H1 (cell line): ENCODE results near the gene ALK. TPM values are rescaled to one million over a fixed set of nuclear protein-coding genes. Genes with fewer than 3 reads are reported as not detected.
"Not testable (repeated sequence)": the region's sequence is repeated elsewhere in the genome, so short reads cannot be mapped to it uniquely, and the experiment has no call there.

Source experiments
- CTCF ChIA-PET: fragments of 300-600 bp; sonication (Branson Sonifier 250); formaldehyde crosslinking; loops from one replicate; lab custom pipeline; 2021; ENCODE audit not compliant: partially characterized antibody; lab: Charles Lee
- POLR2A ChIA-PET: fragments of 300-600 bp; sonication (Branson Sonifier 250); formaldehyde crosslinking; loops from one replicate; lab custom pipeline; 2021; ENCODE audit warnings: inconsistent platforms; ENCODE audit not compliant: partially characterized antibody; lab: Charles Lee
- DNase-seq, 2 experiments: peaks; one replicate each; pipeline versions ENCODE4 v3.0.0 to v3.0.0-alpha.2; 2010 to 2022; ENCODE audit warnings: low spot score in 2 of 2, low read depth in 1 of 2, mixed read lengths in 1 of 2
- FAIRE-seq: peaks from 2 replicates; lab custom pipeline; 2011; peaks lifted over from hg19 to GRCh38; lab: Jason Lieb, UNC
- H2AFZ ChIP-seq: 2 replicates; pipeline ENCODE4 v1.8.1; 2012; ENCODE audit warnings: low read length, inconsistent platforms
- H2AK5ac ChIP-seq: 2 replicates; pipeline ENCODE4 v1.6.1; 2013; ENCODE audit warnings: low read depth, low read length
- H2BK120ac ChIP-seq: replicated peaks from 2 replicates; pipeline ENCODE3; 2013; ENCODE audit warnings: low read depth, low read length, inconsistent platforms
- H2BK12ac ChIP-seq: 2 replicates; pipeline ENCODE4 v1.6.1; 2013; ENCODE audit warnings: low read depth, low read length
- H2BK15ac ChIP-seq: 2 replicates; pipeline ENCODE4 v1.6.1; 2013; ENCODE audit warnings: low read length
- H2BK20ac ChIP-seq: 2 replicates; pipeline ENCODE4 v1.6.1; 2013; ENCODE audit warnings: low read length
- H2BK5ac ChIP-seq: 2 replicates; pipeline ENCODE4 v1.6.1; 2013; ENCODE audit warnings: low read depth, low read length
- H3K14ac ChIP-seq: 2 replicates; pipeline ENCODE4 v1.6.1; 2013; ENCODE audit warnings: inconsistent platforms; ENCODE audit not compliant: insufficient read length
- H3K18ac ChIP-seq: 2 replicates; pipeline ENCODE4 v1.6.1; 2013; ENCODE audit warnings: low read length; ENCODE audit errors: extremely low read depth
- H3K23ac ChIP-seq: 2 replicates; pipeline ENCODE4 v1.6.1; 2013; ENCODE audit warnings: inconsistent platforms; ENCODE audit not compliant: insufficient read length
- H3K23me2 ChIP-seq: 2 replicates; pipeline ENCODE4 v1.6.1; 2013; ENCODE audit warnings: low read depth, low read length
- H3K27ac ChIP-seq: 2 replicates; pipeline ENCODE4 v1.6.1; 2011; ENCODE audit warnings: low read depth, low read length, inconsistent platforms
- H3K27me3 ChIP-seq, 4 experiments: replicated peaks in 1 of 4; 1 replicate in 1 of 4; 2 replicates in 3 of 4; pipeline versions ENCODE4 v1.6.1 to v1.8.1; 2011 to 2013; ENCODE audit warnings: low read length in 3 of 4, mild to moderate bottlenecking in 3 of 4, inconsistent platforms in 2 of 4, mixed read lengths in 2 of 4, moderate library complexity in 1 of 4; ENCODE audit not compliant: control insufficient read depth in 3 of 4, insufficient read depth in 3 of 4; ENCODE audit errors: extremely low read depth in 1 of 4
- H3K36me3 ChIP-seq, 4 experiments: 2 replicates each; pipeline versions ENCODE4 v1.6.1 to v1.8.1; 2011 to 2013; ENCODE audit warnings: mild to moderate bottlenecking in 4 of 4, low read length in 3 of 4, moderate library complexity in 2 of 4, control low read depth in 1 of 4, inconsistent platforms in 1 of 4; ENCODE audit not compliant: insufficient read depth in 4 of 4, control insufficient read depth in 2 of 4
- H3K4ac ChIP-seq: replicated peaks from 2 replicates; pipeline ENCODE3; 2013; ENCODE audit warnings: low read length, low read depth, mixed read lengths, inconsistent platforms; ENCODE audit not compliant: insufficient read length
- H3K4me1 ChIP-seq, 4 experiments: replicated peaks in 1 of 4; 1 replicate in 1 of 4; 2 replicates in 3 of 4; pipeline versions ENCODE4 v1.6.1 to v1.8.1; 2011 to 2013; ENCODE audit warnings: low read length in 3 of 4, inconsistent platforms in 2 of 4, mixed read lengths in 1 of 4; ENCODE audit not compliant: insufficient read depth in 4 of 4, control insufficient read depth in 3 of 4
- H3K4me2 ChIP-seq, 2 experiments: 2 replicates each; pipeline versions ENCODE4 v1.6.1 to v1.8.1; 2011 to 2013; ENCODE audit warnings: low read depth in 2 of 2, low read length in 2 of 2, control low read depth in 1 of 2, inconsistent platforms in 1 of 2, mild to moderate bottlenecking in 1 of 2; ENCODE audit not compliant: insufficient read depth in 1 of 2
- H3K4me3 ChIP-seq, 4 experiments: fragments of 200-600, 300-600 bp in 1 of 4; sonication (generic), shearing (Covaris generic), sonication (Bioruptor Twin) in 1 of 4; 2 replicates each; pipeline versions ENCODE4 v1.5.1 to v1.8.1; 2011 to 2016; ENCODE audit warnings: low read length in 4 of 4, low read depth in 3 of 4, control low read depth in 2 of 4, inconsistent platforms in 2 of 4, mild to moderate bottlenecking in 2 of 4, mixed read lengths in 1 of 4, moderate library complexity in 1 of 4; ENCODE audit not compliant: insufficient read depth in 2 of 4; ENCODE audit errors: extremely low read depth in 1 of 4
- H3K56ac ChIP-seq: replicated peaks from 2 replicates; pipeline ENCODE3; 2013; ENCODE audit warnings: low read depth, mild to moderate bottlenecking, mixed read lengths, low read length, inconsistent platforms; ENCODE audit not compliant: insufficient read length
- H3K79me1 ChIP-seq: 2 replicates; pipeline ENCODE4 v1.6.1; 2013; ENCODE audit warnings: low read depth, low read length, control low read depth
- H3K79me2 ChIP-seq, 2 experiments: 2 replicates each; pipeline versions ENCODE4 v1.6.1 to v1.8.1; 2012 to 2013; ENCODE audit warnings: low read length in 2 of 2, mild to moderate bottlenecking in 2 of 2, inconsistent platforms in 1 of 2; ENCODE audit not compliant: insufficient read depth in 2 of 2, control insufficient read depth in 1 of 2
- H3K9ac ChIP-seq, 4 experiments: replicated peaks in 1 of 4; 1 replicate in 1 of 4; 2 replicates in 3 of 4; pipeline versions ENCODE4 v1.6.1 to v1.8.1; 2011 to 2013; ENCODE audit warnings: low read depth in 3 of 4, low read length in 3 of 4, control low read depth in 2 of 4, mild to moderate bottlenecking in 2 of 4, moderate library complexity in 2 of 4, inconsistent platforms in 1 of 4; ENCODE audit errors: extremely low read depth in 1 of 4
- H3K9me3 ChIP-seq, 2 experiments: 2 replicates each; pipeline versions ENCODE4 v1.6.1 to v1.8.1; 2012 to 2013; ENCODE audit warnings: mild to moderate bottlenecking in 2 of 2, moderate library complexity in 2 of 2, control low read depth in 1 of 2, inconsistent platforms in 1 of 2, low read depth in 1 of 2, low read length in 1 of 2, mixed read lengths in 1 of 2; ENCODE audit not compliant: insufficient read depth in 2 of 2
- H4K20me1 ChIP-seq, 2 experiments: replicated peaks in 1 of 2; 2 replicates each; pipeline versions ENCODE3 to v1.8.1; 2011 to 2013; ENCODE audit warnings: inconsistent platforms in 2 of 2, low read length in 2 of 2, mild to moderate bottlenecking in 1 of 2; ENCODE audit not compliant: insufficient read depth in 2 of 2, control insufficient read depth in 1 of 2
- H4K5ac ChIP-seq: 2 replicates; pipeline ENCODE4 v1.6.1; 2013; ENCODE audit warnings: low read length, low read depth, mixed read lengths, inconsistent platforms; ENCODE audit not compliant: insufficient read length
- H4K8ac ChIP-seq: 2 replicates; pipeline ENCODE4 v1.8.0; 2013; ENCODE audit warnings: mild to moderate bottlenecking, moderate library complexity, low read length, inconsistent platforms; ENCODE audit not compliant: insufficient read depth; ENCODE audit errors: extremely low read depth
- H4K91ac ChIP-seq: replicated peaks from 2 replicates; pipeline ENCODE3; 2013; ENCODE audit warnings: low read length, mixed read lengths, inconsistent platforms; ENCODE audit not compliant: insufficient read length
- WGBS, 2 experiments: shearing (Covaris generic) in 1 of 2; methylation state at CpG; one replicate each; pipeline versions ENCODE4 v1.1.6 to v1.1.7; 2013 to 2015; ENCODE audit warnings: low lambda C conversion rate in 2 of 2, mixed read lengths in 2 of 2, inconsistent platforms in 1 of 2, low coverage in 1 of 2, missing lambda C conversion rate in 1 of 2; ENCODE audit not compliant: insufficient replicate concordance in 2 of 2, insufficient coverage in 1 of 2, insufficient read length in 1 of 2; ENCODE audit errors: extremely low coverage in 1 of 2, missing lambda C conversion rate in 1 of 2; 5-methylcytosine and 5-hydroxymethylcytosine counted together
- polyA plus RNA-seq, 7 experiments: library from polyadenylated mRNA; depleted of rRNA in 3 of 7; stranded (reverse) in 5 of 7; unstranded in 2 of 7; fragments of >200 nt in 5 of 7; fragments of 200-250 nt in 2 of 7; gene quantifications; 1 replicate in 5 of 7; 2 replicates in 1 of 7; 4 replicates in 1 of 7; pipeline versions ENCODE4 v1.2.1 to v1.2.3, GENCODE V29; 2011 to 2013; ENCODE audit warnings: missing spikeins in 2 of 7, mixed read lengths in 2 of 7
- total RNA-seq: library from RNA; stranded (reverse); fragmentation: NEBNext Ultra II Directional; extraction: Animal tissue kit (Norgen Biotek cat#: 25700); gene quantifications from 2 replicates; pipeline ENCODE4 v1.2.1, GENCODE V29; 2021

The ALK gene
- total and polyA plus RNA-seq, 2 of the 8 experiments (the other 6 are each of a cell fraction or from before 2014, with no cell fraction given) = 0.02 to 0.09 TPM

DNA sequence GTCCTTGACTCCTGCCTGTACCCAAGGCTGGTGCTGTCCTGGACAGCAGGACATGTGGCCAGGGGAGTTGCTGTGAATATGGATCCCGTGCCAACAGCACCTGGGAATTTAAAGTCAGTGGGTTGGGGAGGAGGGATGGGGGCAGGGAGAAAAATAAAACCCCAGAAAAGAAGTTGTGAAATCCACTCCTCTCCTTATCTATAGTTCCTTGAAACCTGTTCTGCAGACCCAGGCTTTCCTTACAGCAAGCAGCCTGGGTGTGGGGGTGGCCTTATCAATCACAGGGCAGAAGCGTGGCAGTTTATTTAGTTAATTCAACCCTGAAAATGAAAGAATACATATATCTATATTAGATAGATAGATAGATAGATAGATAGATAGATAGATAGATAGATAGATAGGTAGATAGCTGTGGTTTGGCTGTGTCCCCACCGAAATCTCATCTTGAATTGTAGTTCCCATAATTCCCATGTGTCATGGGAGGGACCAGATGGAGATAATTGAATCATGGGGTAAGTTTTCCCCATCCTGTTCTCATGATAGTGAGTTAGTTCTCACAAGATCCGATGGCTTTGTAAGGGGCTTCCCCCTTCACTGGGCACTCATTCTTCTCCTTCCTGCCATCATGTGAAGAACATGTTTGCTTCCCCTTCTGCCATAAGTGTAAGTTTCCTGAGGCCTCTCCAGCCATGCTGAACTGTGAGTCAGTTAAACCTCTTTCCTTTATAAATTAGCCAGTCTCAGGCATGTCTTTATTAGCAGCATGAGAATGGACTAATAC, 667.7 kb downstream of the ALK start:
- H3K4ac ChIP-seq, H3K36me3 ChIP-seq, H4K5ac ChIP-seq, H3K23me2 ChIP-seq, H2BK15ac ChIP-seq, H4K20me1 ChIP-seq, H3K18ac ChIP-seq, H3K4me1 ChIP-seq, H3K79me2 ChIP-seq, H2BK5ac ChIP-seq, H3K56ac ChIP-seq, H3K14ac ChIP-seq, CTCF ChIA-PET, H4K8ac ChIP-seq, H3K23ac ChIP-seq, H2BK120ac ChIP-seq, H3K4me2 ChIP-seq, POLR2A ChIA-PET, H3K27ac ChIP-seq, H3K27me3 ChIP-seq, H3K79me1 ChIP-seq, H2AK5ac ChIP-seq, H4K91ac ChIP-seq, H3K9ac ChIP-seq, H3K9me3 ChIP-seq, H3K4me3 ChIP-seq, H2BK12ac ChIP-seq, H2BK20ac ChIP-seq, FAIRE-seq, DNase-seq, H2AFZ ChIP-seq: not testable (repeated sequence)
- 95% methylated on average over 4 of the region's 4 CpGs; no CpG with 5 or more reads in 1 of the 2 experiments for WGBS, 2 experiments
